ENCODE results near the gene MCFD2. TPM values are rescaled to one million over a fixed set of nuclear protein-coding genes. Genes with fewer than 3 reads are reported as not detected.
A peak's percentile ranks its signal among the peaks of the same experiment; 100 is the strongest.
"Not testable (repeated sequence)": the region's sequence is repeated elsewhere in the genome, so short reads cannot be mapped to it uniquely, and the experiment has no call there.

Gene MCFD2
- total and polyA plus RNA-seq, 2 donors (not counting 1 experiment from before 2014, with no cell fraction given): 31.6 to 53.3 TPM

DNA sequence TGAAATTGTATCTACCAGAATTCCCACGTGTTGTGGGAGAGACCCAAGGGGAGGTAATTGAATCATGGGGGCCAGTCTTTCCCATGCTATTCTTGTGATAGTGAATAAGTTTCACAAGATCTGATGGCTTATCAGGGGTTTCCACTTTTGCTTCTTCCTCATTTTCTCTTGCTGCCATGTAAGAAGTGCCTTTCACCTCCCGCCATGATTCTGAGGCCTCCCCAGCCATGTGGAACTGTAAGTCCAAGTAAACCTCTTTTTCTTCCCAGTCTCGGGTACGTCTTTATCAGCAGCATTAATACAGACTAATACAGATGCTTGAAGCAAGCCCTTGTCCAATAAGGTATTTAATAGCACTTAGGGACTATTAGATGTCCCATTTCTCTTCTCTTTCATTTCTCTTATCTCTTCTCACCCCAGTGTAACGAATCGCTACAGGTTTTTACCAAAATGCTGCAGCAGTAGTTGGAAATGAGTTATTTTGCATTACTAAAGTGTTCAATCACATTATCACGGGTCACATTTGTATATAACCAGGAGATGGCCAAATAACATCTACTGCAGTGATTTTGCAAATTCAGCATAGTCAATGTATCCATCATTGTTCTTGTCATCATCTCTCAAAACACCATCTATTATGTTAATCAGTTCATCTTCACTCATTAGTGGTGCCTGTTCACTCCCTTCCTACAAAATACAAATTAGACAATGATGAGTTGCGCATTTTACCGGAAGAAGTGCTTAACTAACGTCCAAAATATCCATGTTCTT, 10.5 kb downstream of the MCFD2 start:
- H3K27me3 ChIP-seq (replicated peaks in 1 of 4; ENCODE audit: control extremely low read depth in 1 of 4, control insufficient read depth in 3 of 4, insufficient read depth in 4 of 4, low read length in 3 of 4); CTCF ChIA-PET; H3K4me3 Mint-ChIP-seq; POLR2A ChIA-PET; H3K27me3 Mint-ChIP-seq; H3K9me3 ChIP-seq (ENCODE audit: control extremely low read depth in 1 of 3, control insufficient read depth in 2 of 3, insufficient read depth in 1 of 3, low read length in 2 of 3); intact Hi-C loops (cut with micrococcal nuclease); DNase-seq; H3K9ac ChIP-seq (ENCODE audit: low read length); H3K27ac ChIP-seq (ENCODE audit: low read length in 2 of 2); H3K4me3 ChIP-seq (ENCODE audit: control extremely low read depth in 1 of 5, extremely low read depth in 1 of 5, insufficient read depth in 1 of 5, low read depth in 2 of 5, low read length in 4 of 5); H3K27ac Mint-ChIP-seq; H2AFZ ChIP-seq (ENCODE audit: insufficient read depth, low read depth, low read length, poor library complexity, severe bottlenecking); H3K9me3 Mint-ChIP-seq (ENCODE audit: insufficient read depth); ATAC-seq (ENCODE audit: low read depth); H3K4me2 ChIP-seq (replicated peaks; ENCODE audit: low read depth, low read length, poor library complexity, severe bottlenecking): not testable (repeated sequence)
- Histone ChIP-seq H4K20me1 (ENCODE audit: control insufficient read depth, insufficient read depth, low read length, poor library complexity, severe bottlenecking) (peaks cover 14% of the 10 kb centered on the region), H3K36me3 (replicated peaks in 1 of 2; ENCODE audit: control extremely low read depth in 1 of 2, control insufficient read depth in 1 of 2, extremely low read depth in 1 of 2, insufficient read depth in 2 of 2, low read length in 1 of 2) (peaks cover 7 to 57% of the 10 kb centered on the region in 2 experiments), H3K4me1 (ENCODE audit: control insufficient read depth in 2 of 2, insufficient read depth in 2 of 2, low read length in 2 of 2) (peaks cover 8 to 14% of the 10 kb centered on the region in 2 donors), H3K79me2 (ENCODE audit: control insufficient read depth, insufficient read depth, low read length) (peaks cover 19% of the 10 kb centered on the region)
- WGBS (ENCODE audit: insufficient coverage): 100% methylated on average over 4 of the region's 10 CpGs
- H3K4me1 Mint-ChIP-seq: peaks cover 30% of the 10 kb centered on the region

GRCh38 chr2:46902980-46903379, 12.6 kb downstream of the MCFD2 start:
- H3K27ac Mint-ChIP-seq: peak overlapping the region; percentile 28
- CTCF ChIA-PET: not testable (repeated sequence)

More at GRCh38 chr2:46902980-46903379, 12.6 kb downstream of the MCFD2 start:
- DNase-seq: peak; percentile 42
- H3K4me1 Mint-ChIP-seq: peaks cover 23% of the 10 kb centered on the region
- H3K79me2 ChIP-seq (ENCODE audit: control insufficient read depth, insufficient read depth, low read length); H3K4me3 Mint-ChIP-seq; H3K9me3 ChIP-seq (ENCODE audit: control extremely low read depth in 1 of 3, control insufficient read depth in 2 of 3, insufficient read depth in 1 of 3, low read length in 2 of 3); H4K20me1 ChIP-seq (ENCODE audit: control insufficient read depth, insufficient read depth, low read length, poor library complexity, severe bottlenecking); H3K4me3 ChIP-seq (ENCODE audit: control extremely low read depth in 1 of 5, extremely low read depth in 1 of 5, insufficient read depth in 1 of 5, low read depth in 2 of 5, low read length in 4 of 5); H3K27me3 ChIP-seq (replicated peaks in 1 of 4; ENCODE audit: control extremely low read depth in 1 of 4, control insufficient read depth in 3 of 4, insufficient read depth in 4 of 4, low read length in 3 of 4); POLR2A ChIA-PET; ATAC-seq (ENCODE audit: low read depth); intact Hi-C loops (cut with micrococcal nuclease); H2AFZ ChIP-seq (ENCODE audit: insufficient read depth, low read depth, low read length, poor library complexity, severe bottlenecking); H3K27me3 Mint-ChIP-seq; H3K9me3 Mint-ChIP-seq (ENCODE audit: insufficient read depth); H3K4me2 ChIP-seq (replicated peaks; ENCODE audit: low read depth, low read length, poor library complexity, severe bottlenecking): not testable (repeated sequence)
- Histone ChIP-seq H3K27ac (ENCODE audit: low read length in 2 of 2) (peak overlapping the region; percentile 62 to 75), H3K9ac (ENCODE audit: low read length) (peak overlapping the region; percentile 14), H3K4me1 (ENCODE audit: control insufficient read depth in 2 of 2, insufficient read depth in 2 of 2, low read length in 2 of 2) (peaks cover 8 to 14% of the 10 kb centered on the region in 2 donors), H3K36me3 (replicated peaks in 1 of 2; ENCODE audit: control extremely low read depth in 1 of 2, control insufficient read depth in 1 of 2, extremely low read depth in 1 of 2, insufficient read depth in 2 of 2, low read length in 1 of 2) (peaks cover 4 to 36% of the 10 kb centered on the region in 2 experiments)
- 86% methylated on average over 1 of the region's 6 CpGs for WGBS (ENCODE audit: insufficient coverage)

Data from B cell (primary cell).